GM18498 (cell line): Measurements from ENCODE around the gene MSMO1.

Experiments used
- ATAC-seq: cut with Tn5 transposase; IDR thresholded peaks from one replicate; pipeline ENCODE4 v1.9.1; 2021; ENCODE audit warnings: mild to moderate bottlenecking, moderate library complexity; ENCODE audit not compliant: unreplicated experiment

MSMO1 gene

GRCh38 chr4:165359506-165359905, 32.0 kb downstream of the MSMO1 start:
- no peak for ATAC-seq

GRCh38 chr4:165360041-165360695, 32.7 kb downstream of the MSMO1 start:
- ATAC-seq: no peak

DNA sequence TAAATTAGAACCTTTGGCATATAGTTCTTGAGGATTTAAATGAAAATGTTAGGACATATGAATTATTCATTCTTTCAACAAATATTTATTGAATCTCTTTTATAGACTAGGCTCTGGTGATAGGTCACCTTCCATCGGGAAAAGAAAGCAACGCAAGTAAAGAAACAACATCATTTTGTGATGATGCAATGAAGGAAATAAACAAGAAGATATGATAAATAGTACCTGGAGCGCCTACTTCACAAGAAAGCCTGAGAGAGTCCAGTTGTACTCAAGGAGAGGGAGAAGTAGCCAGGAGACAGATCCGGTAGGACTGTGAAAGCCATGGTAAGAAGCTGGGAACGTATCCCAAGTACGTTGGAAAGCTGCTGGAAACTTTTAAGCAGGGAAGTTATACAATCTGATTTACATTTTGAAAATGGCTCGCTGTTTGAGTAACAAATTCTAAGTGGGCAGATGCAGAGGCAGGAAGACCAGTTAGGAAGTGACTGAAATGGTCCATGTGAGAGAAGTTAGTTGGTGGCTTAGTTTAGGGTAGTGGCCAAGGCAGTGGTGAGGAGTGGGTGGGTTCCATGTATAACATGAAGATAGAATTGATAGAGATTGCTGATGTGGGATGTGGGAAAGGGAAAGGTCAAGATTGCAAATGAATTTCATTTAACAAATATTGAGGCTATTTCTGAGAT, 33.7 kb downstream of the MSMO1 start:
- no peak for ATAC-seq

- no peak for ATAC-seq
These were observed 34.3 kb downstream of the MSMO1 start for GRCh38 chr4:165361810-165362209.

- no peak for ATAC-seq
These were observed 37.1 kb downstream of the MSMO1 start for GRCh38 chr4:165364452-165365080.

- ATAC-seq: no peak
These were observed 39.6 kb downstream of the MSMO1 start for GRCh38 chr4:165367040-165367439.

GRCh38 chr4:165368114-165368513, 40.6 kb downstream of the MSMO1 start:
- ATAC-seq: no peak

DNA sequence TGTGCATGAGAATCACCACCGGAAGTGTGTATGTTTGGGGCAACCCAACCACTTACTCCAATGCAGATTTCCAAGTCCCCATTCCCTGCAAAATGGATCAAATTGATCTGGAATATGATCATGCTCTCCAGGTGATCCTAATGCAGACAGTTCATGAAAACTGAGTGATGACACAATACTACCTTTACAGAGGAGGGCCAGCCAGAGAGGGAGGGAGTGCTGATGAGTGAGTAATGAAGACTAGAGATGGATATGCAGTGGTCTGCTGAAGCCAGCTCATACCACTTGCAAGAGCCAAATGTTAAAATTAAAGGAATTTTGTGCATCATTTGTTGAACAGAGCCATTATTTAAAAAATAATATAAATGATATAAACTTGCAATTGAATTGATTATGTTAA, 41.1 kb downstream of the MSMO1 start:
- ATAC-seq: no peak

GRCh38 chr4:165369522-165369921, 42.1 kb downstream of the MSMO1 start:
- ATAC-seq: no peak

GRCh38 chr4:165370530-165370929, 43.1 kb downstream of the MSMO1 start:
- ATAC-seq: no peak

- ATAC-seq: no peak
These were observed 48.0 kb downstream of the MSMO1 start for GRCh38 chr4:165375465-165375864.

GRCh38 chr4:165378398-165378744, 50.9 kb downstream of the MSMO1 start:
- ATAC-seq: no peak

DNA sequence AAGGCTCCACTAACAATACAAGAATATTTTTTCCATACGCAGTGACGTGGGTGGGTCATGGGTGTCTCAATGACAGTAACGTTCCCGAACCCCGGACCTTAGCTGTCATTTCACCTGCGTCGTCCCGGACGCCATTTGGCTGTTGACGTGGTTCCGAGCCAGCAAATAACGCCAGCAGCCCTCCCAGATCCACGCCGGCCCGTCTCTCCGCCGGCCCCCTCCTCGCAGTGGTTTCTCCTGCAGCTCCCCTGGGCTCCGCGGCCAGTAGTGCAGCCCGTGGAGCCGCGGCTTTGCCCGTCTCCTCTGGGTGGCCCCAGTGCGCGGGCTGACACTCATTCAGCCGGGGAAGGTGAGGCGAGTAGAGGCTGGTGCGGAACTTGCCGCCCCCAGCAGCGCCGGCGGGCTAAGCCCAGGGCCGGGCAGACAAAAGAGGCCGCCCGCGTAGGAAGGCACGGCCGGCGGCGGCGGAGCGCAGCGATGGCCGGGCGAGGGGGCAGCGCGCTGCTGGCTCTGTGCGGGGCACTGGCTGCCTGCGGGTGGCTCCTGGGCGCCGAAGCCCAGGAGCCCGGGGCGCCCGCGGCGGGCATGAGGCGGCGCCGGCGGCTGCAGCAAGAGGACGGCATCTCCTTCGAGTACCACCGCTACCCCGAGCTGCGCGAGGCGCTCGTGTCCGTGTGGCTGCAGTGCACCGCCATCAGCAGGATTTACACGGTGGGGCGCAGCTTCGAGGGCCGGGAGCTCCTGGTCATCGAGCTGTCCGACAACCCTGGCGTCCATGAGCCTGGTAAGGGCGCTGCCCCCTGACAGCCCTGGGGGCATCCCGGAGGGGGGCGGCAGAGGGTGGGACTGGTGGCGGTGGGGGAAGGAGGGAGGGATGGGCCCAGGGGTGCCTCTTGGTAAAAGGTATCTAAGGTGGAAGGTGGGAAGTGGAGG, 51.5 kb downstream of the MSMO1 start, which contains the start of gene CPE:
CPE (plus strand) TSS at position 264 of the 933 bp plus-strand sequence; CDS start at position 478, 214 bp downstream.
- ATAC-seq: peak; percentile 97

GRCh38 chr4:165379678-165380064, 52.2 kb downstream of the MSMO1 start:
- no peak for ATAC-seq

- ATAC-seq: no peak
These were observed 53.3 kb downstream of the MSMO1 start for GRCh38 chr4:165380805-165381204.

GRCh38 chr4:165381821-165382373, 54.4 kb downstream of the MSMO1 start:
- ATAC-seq: no peak

GRCh38 chr4:165382640-165383039, 55.2 kb downstream of the MSMO1 start:
- ATAC-seq: no peak

DNA sequence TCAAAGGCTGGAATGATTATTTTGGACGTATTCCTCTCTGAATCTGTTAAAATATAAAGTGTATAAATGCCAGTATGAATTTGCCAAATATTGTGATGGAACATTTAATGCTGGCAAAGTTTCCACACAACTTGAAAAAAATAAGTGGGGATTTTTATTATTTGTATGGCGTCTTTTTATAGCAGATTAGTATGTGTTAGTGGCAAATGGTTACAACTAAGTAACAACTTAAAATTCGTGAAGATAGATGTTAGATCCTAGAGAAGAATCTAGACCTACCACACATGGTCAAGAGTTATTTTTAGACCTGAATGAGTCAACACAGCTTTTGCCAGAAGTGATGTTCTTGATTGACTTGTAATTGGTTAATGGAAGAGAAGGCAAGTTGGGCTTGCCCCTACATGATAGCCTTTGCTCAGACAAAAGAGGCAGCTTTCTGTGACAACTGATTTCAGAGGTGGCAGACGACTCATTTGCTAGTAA, 56.2 kb downstream of the MSMO1 start:
- no peak for ATAC-seq

DNA sequence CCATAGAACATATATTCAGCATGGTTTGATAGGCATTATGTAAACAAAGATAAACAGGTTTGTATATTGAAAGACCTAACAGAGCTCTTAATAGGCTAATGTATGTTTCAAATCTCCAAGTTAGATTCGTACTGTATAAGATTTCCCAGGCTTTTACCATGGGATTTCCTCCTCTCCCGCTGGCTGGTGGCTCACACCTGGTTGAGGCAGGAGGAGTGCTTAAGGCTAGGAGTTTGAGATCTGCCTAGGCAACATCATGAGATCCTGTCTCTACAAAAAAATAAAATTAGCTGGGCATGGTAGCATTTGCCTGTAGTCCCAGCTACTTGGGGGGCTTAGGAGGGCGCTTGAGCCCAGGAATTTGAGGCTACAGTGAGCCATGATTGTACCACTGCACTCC, 56.7 kb downstream of the MSMO1 start:
- ATAC-seq: no peak

DNA sequence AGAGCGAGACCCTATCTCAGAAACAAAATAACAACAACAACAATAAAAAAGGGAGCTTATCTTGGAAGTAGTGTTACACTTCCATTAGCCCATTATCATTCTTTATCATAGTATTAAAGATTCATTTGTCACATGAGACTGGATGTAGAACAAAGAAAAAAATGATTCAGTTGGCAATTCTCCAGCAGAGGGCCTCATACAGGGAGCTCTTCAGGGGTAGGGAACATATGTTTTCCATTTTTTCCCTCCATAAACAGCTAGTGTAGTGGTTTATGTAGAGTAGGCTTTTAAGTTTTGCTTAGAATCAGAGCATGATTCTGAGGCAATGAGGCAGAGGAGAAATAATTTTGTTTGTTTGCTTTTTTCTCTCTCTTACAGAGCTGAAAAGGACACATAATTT, 57.1 kb downstream of the MSMO1 start:
- no peak for ATAC-seq

DNA sequence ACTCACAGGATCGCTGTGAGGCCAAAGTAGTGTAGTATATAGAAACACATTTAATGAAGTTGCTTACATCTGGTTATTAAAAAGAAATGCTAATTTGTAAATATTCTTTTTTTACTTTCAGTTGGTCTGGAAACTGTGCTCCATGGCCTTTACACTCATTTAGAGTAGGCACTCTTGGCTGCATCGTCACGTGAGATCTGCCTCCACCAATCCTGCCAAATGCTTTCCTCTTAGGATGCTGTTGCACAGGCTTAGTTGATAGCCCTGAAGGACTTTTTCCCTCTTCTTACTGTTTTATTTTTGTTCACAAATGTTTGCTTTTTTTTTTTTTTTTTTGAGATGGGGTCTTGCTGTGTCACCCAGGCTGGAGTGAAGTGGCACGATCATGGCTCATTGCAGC, 57.7 kb downstream of the MSMO1 start:
- ATAC-seq: no peak
